ENCODE data around the gene PSME3.
"Not testable (repeated sequence)": the region's sequence is repeated elsewhere in the genome, so short reads cannot be mapped to it uniquely, and the experiment has no call there.

PSME3 gene

DNA sequence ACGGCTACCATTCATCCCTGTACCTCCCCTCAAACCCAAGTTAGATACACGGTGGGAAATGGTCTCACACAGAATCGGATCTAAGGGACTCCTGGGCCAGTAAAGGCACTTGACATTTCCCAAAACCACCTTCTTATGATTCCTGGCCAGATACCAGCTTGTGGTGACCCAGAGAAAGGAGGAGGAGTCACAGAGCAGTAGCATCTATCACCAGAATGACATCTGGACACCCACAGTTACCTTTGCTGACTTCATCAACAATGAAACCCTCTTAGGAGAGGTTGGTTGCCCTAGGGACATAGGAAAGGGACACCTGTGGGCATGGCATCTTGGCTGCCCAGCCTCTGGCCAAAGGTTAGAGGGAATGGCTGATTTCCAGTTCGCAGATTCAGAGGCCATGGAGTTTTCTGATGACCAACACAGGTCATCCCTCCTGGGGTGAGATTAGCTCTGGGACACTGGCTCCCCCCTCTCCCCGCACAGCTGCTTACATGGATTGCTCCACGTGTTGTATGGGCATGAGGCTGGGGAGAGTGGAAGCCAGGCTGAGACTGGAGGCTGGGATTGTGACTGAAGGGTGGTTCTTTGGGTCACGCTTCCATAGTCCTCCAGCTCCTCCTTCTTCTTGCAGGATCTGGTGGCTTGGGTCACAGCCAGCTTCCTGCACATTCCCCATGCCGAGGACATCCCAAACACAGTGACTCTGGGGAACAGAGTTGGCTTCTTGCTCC lies 16.4 kb downstream of the PSME3 start:
- no peak for DNase-seq (ENCODE audit: extremely low read depth in 1 of 2, low read depth in 1 of 2)

DNA sequence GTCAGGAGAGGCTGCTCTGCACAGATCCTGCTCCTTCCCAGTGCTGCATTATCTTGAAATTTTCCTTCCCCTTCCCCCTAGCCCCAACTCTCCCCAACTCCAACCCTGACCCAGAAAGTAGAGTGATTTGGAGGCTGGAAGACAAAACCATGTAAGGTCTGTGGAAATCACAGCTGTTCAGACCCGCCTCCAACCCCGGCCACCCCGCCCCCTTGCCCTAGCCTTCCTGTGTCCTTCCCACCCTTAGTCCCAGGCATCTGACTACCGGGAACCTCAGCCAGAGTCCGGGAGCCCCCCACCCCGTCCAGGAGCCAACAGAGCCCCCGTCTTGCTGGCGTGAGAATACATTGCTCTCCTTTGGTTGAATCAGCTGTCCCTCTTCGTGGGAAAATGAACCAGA lies 17.8 kb downstream of the PSME3 start, which contains the start of gene AOC3:
AOC3 (plus strand) TSS at position 246 of the 400 bp plus-strand sequence; CDS start at position 391, 145 bp downstream.
- DNase-seq (ENCODE audit: extremely low read depth in 1 of 2, low read depth in 1 of 2): no peak

DNA sequence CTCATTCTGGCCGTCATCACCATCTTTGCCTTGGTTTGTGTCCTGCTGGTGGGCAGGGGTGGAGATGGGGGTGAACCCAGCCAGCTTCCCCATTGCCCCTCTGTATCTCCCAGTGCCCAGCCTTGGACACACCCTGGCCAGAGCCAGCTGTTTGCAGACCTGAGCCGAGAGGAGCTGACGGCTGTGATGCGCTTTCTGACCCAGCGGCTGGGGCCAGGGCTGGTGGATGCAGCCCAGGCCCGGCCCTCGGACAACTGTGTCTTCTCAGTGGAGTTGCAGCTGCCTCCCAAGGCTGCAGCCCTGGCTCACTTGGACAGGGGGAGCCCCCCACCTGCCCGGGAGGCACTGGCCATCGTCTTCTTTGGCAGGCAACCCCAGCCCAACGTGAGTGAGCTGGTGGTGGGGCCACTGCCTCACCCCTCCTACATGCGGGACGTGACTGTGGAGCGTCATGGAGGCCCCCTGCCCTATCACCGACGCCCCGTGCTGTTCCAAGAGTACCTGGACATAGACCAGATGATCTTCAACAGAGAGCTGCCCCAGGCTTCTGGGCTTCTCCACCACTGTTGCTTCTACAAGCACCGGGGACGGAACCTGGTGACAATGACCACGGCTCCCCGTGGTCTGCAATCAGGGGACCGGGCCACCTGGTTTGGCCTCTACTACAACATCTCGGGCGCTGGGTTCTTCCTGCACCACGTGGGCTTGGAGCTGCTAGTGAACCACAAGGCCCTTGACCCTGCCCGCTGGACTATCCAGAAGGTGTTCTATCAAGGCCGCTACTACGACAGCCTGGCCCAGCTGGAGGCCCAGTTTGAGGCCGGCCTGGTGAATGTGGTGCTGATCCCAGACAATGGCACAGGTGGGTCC lies 18.4 kb downstream of the PSME3 start:
- DNase-seq (ENCODE audit: extremely low read depth in 1 of 2, low read depth in 1 of 2): not testable (repeated sequence)

DNA sequence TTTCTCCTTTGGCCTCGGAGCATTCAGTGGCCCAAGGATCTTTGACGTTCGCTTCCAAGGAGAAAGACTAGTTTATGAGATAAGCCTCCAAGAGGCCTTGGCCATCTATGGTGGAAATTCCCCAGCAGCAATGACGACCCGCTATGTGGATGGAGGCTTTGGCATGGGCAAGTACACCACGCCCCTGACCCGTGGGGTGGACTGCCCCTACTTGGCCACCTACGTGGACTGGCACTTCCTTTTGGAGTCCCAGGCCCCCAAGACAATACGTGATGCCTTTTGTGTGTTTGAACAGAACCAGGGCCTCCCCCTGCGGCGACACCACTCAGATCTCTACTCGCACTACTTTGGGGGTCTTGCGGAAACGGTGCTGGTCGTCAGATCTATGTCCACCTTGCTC lies 19.2 kb downstream of the PSME3 start:
- DNase-seq (ENCODE audit: extremely low read depth in 1 of 2, low read depth in 1 of 2): no peak

- DNase-seq (ENCODE audit: extremely low read depth in 1 of 2, low read depth in 1 of 2): no peak
Observed at GRCh38 chr17:42853004-42853403, 19.8 kb downstream of the PSME3 start.

GRCh38 chr17:42853597-42853967 lies 20.4 kb downstream of the PSME3 start:
- DNase-seq (ENCODE audit: extremely low read depth in 1 of 2, low read depth in 1 of 2): no peak

- DNase-seq (ENCODE audit: extremely low read depth in 1 of 2, low read depth in 1 of 2): no peak
Observed at GRCh38 chr17:42853968-42854790, 21.0 kb downstream of the PSME3 start.

DNA sequence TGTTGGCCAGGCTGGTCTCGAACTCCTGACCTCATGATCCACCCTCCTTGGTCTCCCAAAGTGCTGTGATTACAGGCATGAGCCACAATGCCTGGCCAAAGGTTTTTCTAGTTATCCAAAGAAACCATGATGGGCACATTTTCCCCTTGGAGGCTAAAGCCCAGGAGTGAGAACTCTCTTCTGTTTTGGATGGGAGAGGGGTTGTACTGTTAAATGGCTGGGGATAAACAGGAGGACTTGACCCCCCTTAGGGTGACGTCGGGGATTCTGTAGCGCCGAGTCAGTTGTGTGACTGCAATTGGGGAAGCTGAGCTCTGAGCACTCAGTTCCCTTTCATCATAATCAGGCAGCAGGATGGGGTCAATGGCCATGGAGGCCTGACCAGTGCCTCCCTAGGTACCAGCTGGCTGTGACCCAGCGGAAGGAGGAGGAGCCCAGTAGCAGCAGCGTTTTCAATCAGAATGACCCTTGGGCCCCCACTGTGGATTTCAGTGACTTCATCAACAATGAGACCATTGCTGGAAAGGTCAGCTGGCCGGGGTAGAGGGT lies 21.9 kb downstream of the PSME3 start:
- DNase-seq (ENCODE audit: extremely low read depth in 1 of 2, low read depth in 1 of 2): no peak

GRCh38 chr17:42856093-42856492 lies 22.9 kb downstream of the PSME3 start:
- DNase-seq (ENCODE audit: extremely low read depth in 1 of 2, low read depth in 1 of 2): not testable (repeated sequence)

- not testable (repeated sequence) for DNase-seq (ENCODE audit: extremely low read depth in 1 of 2, low read depth in 1 of 2)
Observed at GRCh38 chr17:42856516-42856915, 23.3 kb downstream of the PSME3 start.

DNA sequence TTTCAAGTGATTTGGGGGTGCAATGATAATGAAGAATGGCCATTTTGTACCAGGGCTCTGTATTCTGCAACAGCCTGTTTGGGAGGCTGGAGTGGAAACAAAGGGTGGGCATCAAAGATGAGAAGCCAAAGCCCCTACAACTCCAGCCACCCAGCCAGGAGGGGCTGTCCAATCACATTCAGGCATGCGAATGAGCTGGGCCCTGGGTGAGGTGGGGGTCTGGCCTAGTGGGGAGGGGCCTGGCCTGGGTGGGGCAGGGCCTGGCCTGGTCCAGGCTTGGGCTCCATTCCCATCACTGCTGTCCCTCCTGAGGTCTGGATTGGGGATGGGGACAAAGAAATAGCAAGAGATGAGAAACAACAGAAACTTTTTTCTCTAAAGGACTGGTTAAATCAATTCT lies 24.2 kb downstream of the PSME3 start:
- no peak for DNase-seq (ENCODE audit: extremely low read depth in 1 of 2, low read depth in 1 of 2)

DNA sequence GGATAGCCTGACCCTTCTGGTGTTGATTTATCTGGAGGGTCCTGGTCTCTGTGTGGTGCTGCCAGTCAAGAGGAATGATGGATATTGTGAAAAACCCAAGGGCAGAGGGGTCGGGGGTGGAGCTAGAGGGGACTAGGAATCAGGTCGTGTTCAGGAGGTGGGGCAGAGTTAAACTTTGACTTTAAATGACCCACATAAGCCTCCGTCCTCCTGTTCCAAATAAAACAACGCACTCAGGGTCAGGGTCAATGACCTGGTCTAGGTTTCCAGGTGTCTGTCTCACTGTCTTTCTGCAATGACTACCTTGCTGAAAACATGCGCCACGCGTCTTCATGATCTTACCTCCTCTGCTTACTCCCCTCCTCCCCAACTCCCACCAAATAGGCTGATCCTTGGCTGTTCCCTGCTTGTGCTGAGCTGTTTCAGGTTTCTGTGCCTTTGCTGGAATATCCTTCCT lies 32.5 kb downstream of the PSME3 start:
- no peak for DNase-seq (ENCODE audit: extremely low read depth in 1 of 2, low read depth in 1 of 2)

DNA sequence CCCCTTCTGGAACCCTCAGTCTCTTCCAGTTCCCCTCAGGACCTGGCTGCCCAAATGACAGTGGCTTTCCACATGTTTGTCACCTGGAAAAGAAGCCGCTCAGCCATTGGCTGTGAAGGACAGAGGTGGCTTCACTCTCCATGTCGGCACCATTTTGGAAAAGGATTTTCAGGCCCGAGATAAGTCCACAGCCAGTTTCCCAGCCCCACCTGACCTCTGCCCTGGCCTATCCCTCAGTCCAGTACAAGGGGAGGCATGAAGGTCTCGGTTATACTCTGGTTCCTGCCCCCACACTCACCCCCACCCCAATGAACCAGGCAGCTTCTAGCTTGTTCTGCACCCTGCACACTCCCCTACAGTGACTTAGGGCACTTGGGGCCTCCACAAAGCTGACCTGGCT lies 33.0 kb downstream of the PSME3 start:
- DNase-seq (ENCODE audit: extremely low read depth in 1 of 2, low read depth in 1 of 2): no peak

DNA sequence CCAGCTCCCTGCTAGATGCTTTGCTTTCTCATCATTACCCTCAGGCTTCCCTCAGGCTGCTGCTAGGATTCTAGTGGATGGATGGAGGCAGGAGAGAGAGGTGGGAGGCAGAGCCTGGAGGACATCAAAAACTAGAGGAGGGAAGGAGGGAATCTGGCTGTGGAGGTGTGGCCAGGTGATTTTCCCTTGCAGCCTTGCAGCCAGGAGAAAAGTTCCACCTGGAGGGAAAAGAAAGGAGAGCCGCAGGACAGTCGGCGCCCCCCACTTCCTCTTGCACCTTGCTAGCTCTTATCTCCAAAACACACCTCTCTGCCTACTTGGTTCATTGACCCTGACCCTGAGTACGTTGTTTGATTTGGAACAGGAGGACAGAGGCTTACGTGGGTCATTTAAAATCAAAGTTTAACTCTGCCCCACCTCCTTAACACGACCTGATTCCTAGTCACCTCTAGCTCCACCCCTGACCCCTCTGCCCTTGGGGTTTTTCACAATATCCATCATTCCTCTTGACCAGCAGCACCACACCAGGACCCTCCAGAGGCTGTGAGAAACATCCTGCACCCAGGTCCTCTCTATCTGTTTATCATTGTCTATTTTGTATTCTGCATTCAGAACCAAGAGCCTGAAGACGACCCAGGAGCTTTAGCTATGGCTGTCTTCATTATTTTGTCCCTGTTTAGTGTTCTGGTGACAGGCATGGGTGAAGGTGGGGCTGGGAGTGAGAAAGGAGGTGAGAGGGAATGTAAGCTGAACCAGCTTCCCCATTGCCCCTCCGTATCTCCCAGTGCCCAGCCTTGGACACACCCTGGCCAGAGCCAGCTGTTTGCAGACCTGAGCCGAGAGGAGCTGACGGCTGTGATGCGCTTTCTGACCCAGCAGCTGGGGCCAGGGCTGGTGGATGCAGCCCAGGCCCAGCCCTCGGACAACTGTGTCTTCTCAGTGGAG lies 33.7 kb downstream of the PSME3 start:
- DNase-seq (ENCODE audit: extremely low read depth in 1 of 2, low read depth in 1 of 2): no peak

- DNase-seq (ENCODE audit: extremely low read depth in 1 of 2, low read depth in 1 of 2): not testable (repeated sequence)
Observed at GRCh38 chr17:42867694-42868261, 34.6 kb downstream of the PSME3 start.

DNA sequence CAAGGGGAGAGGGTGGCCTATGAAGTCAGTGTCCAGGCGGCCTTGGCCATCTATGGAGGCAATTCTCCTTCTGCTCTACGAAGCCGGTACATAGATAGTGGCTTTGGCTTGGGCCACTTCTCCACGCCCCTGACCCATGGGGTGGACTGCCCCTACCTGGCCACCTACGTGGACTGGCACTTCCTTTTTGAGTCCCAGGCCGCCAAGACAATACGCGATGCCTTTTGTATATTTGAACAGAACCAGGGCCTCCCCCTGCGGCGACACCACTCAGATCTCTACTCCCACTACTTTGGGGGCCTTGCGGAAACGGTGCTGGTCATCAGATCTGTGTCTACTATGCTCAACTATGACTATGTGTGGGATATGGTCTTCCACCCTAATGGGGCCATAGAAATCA lies 35.1 kb downstream of the PSME3 start:
- DNase-seq (ENCODE audit: extremely low read depth in 1 of 2, low read depth in 1 of 2): no peak

DNA sequence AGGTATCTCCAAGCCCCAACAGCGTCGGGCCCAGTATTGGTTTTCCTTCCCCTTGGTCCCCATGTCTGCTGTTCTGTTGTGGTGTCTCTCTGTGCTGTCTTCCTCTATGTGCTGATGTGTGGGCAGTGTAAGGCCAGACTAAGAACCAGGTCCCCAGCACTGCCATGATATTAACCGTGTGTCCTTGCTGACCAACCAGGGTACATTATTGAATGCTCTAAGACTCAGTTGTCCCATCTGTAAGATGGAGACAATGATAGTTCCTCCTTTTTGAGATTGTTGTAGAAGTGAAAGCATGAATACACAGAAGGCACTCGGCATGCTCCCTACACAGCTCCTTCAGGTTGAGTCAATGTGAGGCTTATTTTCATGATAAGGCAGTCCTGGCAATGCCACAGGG lies 38.5 kb downstream of the PSME3 start:
- DNase-seq (ENCODE audit: extremely low read depth in 1 of 2, low read depth in 1 of 2): no peak

GRCh38 chr17:42872251-42872965 lies 39.2 kb downstream of the PSME3 start:
- DNase-seq (ENCODE audit: extremely low read depth in 1 of 2, low read depth in 1 of 2): no peak

DNA sequence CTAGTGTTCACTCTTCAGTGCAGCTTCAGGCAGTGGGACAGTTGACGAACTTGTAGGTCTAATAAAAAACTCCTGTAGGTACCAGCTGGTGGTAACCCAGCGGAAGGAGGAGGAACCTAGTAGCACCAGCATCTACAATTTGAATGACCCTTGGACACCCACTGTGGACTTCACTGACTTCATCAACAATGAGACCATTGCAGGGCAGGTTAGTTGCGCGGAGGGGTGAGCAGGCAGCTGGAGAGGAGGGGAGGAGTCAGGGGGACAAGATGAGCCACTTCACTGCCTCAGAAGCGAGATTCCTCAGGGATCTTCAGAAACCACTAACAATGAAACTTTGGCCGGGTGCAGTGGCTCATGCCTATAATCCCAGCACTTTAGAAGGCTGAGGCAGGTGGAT lies 40.1 kb downstream of the PSME3 start:
- no peak for DNase-seq (ENCODE audit: extremely low read depth in 1 of 2, low read depth in 1 of 2)

All from activated CD8-positive, alpha-beta memory T cell treated with anti-CD3 and anti-CD28 coated beads for 1 hour (primary cell).